GM12891 (cell line): ENCODE measurements around the gene SWAP70.
A peak's percentile ranks its signal among the peaks of the same experiment; 100 is the strongest.

ENCODE experiments used
- DNase-seq: peaks from one replicate; pipeline ENCODE4 v3.0.0; 2011; ENCODE audit warnings: low spot score; ENCODE audit not compliant: insufficient read length
- FAIRE-seq: peaks from 2 replicates; lab custom pipeline; 2011; peaks lifted over from hg19 to GRCh38; lab: Jason Lieb, UNC
- PAX5 ChIP-seq: IDR thresholded peaks from 2 replicates; pipeline ENCODE4 v1.6.1; 2011; ENCODE audit warnings: low read length, moderate library complexity, mild to moderate bottlenecking; ENCODE audit not compliant: insufficient read depth, severe bottlenecking
- POLR2A ChIP-seq: IDR thresholded peaks from 2 replicates; pipeline ENCODE4 v1.6.1; 2011; ENCODE audit warnings: low read depth, low read length, control low read depth
- POLR2AphosphoS5 ChIP-seq: IDR thresholded peaks from 2 replicates; pipeline ENCODE4 v1.6.1; 2011; ENCODE audit warnings: low read depth, low read length, control low read depth
- POU2F2 ChIP-seq: IDR thresholded peaks from 2 replicates; pipeline ENCODE4 v1.6.1; 2011; ENCODE audit warnings: low read depth, mild to moderate bottlenecking, control low read depth, low read length, moderate library complexity
- SPI1 ChIP-seq: IDR thresholded peaks from 2 replicates; pipeline ENCODE4 v1.6.1; 2011; ENCODE audit warnings: low read depth, low read length, control low read depth
- TAF1 ChIP-seq: IDR thresholded peaks from 2 replicates; pipeline ENCODE4 v1.6.1; 2011; ENCODE audit warnings: low read depth, low read length, control low read depth

SWAP70 gene

GRCh38 chr11:9745411-9746211, 81.7 kb downstream of the SWAP70 start:
- no peak for DNase-seq
- peak; percentile 88 for FAIRE-seq
- TF ChIP-seq SPI1 (peak; percentile 80), POLR2AphosphoS5 (no peak), PAX5 (no peak), TAF1 (no peak)

- DNase-seq (no peak), FAIRE-seq (peak; percentile 47)
- TF ChIP-seq POU2F2, result no peak
- no peak for TF ChIP-seq PAX5
- TF ChIP-seq SPI1, result no peak
- TF ChIP-seq POLR2AphosphoS5, result no peak
- TF ChIP-seq POLR2A, result no peak
- TF ChIP-seq TAF1, result no peak
These were observed 83.4 kb downstream of the SWAP70 start for GRCh38 chr11:9747229-9747628.

- no peak for TF ChIP-seq TAF1
- no peak for TF ChIP-seq SPI1
- TF ChIP-seq PAX5, result no peak
- TF ChIP-seq POLR2AphosphoS5, result no peak
- TF ChIP-seq POLR2A, result no peak
- TF ChIP-seq POU2F2, result no peak
- FAIRE-seq, result no peak
- no peak for DNase-seq
These were observed 84.0 kb downstream of the SWAP70 start for GRCh38 chr11:9747828-9748227.

- no peak for DNase-seq
- peak; percentile 95 for FAIRE-seq
- TF ChIP-seq POLR2A (no peak), SPI1 (no peak), POU2F2 (no peak), POLR2AphosphoS5 (no peak), PAX5 (no peak), TAF1 (no peak)
These were observed 84.6 kb downstream of the SWAP70 start for GRCh38 chr11:9748361-9748970.

GRCh38 chr11:9750551-9750950, 86.7 kb downstream of the SWAP70 start:
- DNase-seq, result no peak
- FAIRE-seq, result no peak

GRCh38 chr11:9752091-9752490, 88.2 kb downstream of the SWAP70 start:
- no peak for FAIRE-seq
- DNase-seq, result no peak
- TF ChIP-seq PAX5 (no peak), POLR2A (no peak), SPI1 (no peak)

More at GRCh38 chr11:9750551-9750950, 86.7 kb downstream of the SWAP70 start:
- no peak for TF ChIP-seq PAX5

- no peak for TF ChIP-seq SPI1
- no peak for TF ChIP-seq PAX5
- TF ChIP-seq TAF1, result no peak
- no peak for TF ChIP-seq POLR2A
- TF ChIP-seq POLR2AphosphoS5, result no peak
- no peak for TF ChIP-seq POU2F2
- no peak for FAIRE-seq
- DNase-seq, result no peak
These were observed 89.1 kb downstream of the SWAP70 start for GRCh38 chr11:9753021-9753420.

GRCh38 chr11:9754010-9754471, 90.2 kb downstream of the SWAP70 start:
- no peak for TF ChIP-seq SPI1
- 0 out of 2 replicates have a peak, but pooled peaks have one; percentile 25 for TF ChIP-seq POLR2AphosphoS5
- no peak for TF ChIP-seq TAF1
- FAIRE-seq (no peak), DNase-seq (no peak)

GRCh38 chr11:9755561-9756185, 91.8 kb downstream of the SWAP70 start:
- FAIRE-seq (no peak), DNase-seq (no peak)
- no peak for TF ChIP-seq SPI1
- no peak for TF ChIP-seq POU2F2
- no peak for TF ChIP-seq PAX5
- TF ChIP-seq TAF1, result no peak
- TF ChIP-seq POLR2A, result no peak
- no peak for TF ChIP-seq POLR2AphosphoS5

- TF ChIP-seq POLR2A, result no peak
- TF ChIP-seq POLR2AphosphoS5, result no peak
- no peak for TF ChIP-seq PAX5
- TF ChIP-seq SPI1, result no peak
- no peak for TF ChIP-seq POU2F2
- no peak for TF ChIP-seq TAF1
- no peak for FAIRE-seq
- DNase-seq, result no peak
These were observed 92.6 kb downstream of the SWAP70 start for GRCh38 chr11:9756461-9756860.
